Mesendoderm (in vitro differentiated cells): ENCODE data around the gene RNF5.
A peak's percentile ranks its signal among the peaks of the same experiment; 100 is the strongest.
"Not testable (repeated sequence)": the region's sequence is repeated elsewhere in the genome, so short reads cannot be mapped to it uniquely, and the experiment has no call there.

Experiments
- DNase-seq: peaks from one replicate; pipeline ENCODE4 v3.0.0; 2013
- H2AK5ac ChIP-seq: 2 replicates; pipeline ENCODE4 v1.6.1; 2013; ENCODE audit warnings: low read length, inconsistent platforms
- H2BK120ac ChIP-seq: 2 replicates; pipeline ENCODE4 v1.6.1; 2013; ENCODE audit warnings: low read depth, mild to moderate bottlenecking, low read length, moderate library complexity, mixed read lengths
- H2BK15ac ChIP-seq: replicated peaks from 2 replicates; pipeline ENCODE4 v1.6.1; 2013; ENCODE audit warnings: low read depth, mild to moderate bottlenecking, moderate library complexity
- H2BK5ac ChIP-seq: 2 replicates; pipeline ENCODE4 v1.6.1; 2013; ENCODE audit warnings: low read length, inconsistent platforms
- H3K18ac ChIP-seq: 2 replicates; pipeline ENCODE4 v1.6.1; 2013; ENCODE audit warnings: mild to moderate bottlenecking, low read length, mixed read lengths
- H3K23ac ChIP-seq: one replicate; pipeline ENCODE4 v1.6.1; 2013; ENCODE audit warnings: low read length
- H3K27ac ChIP-seq: 2 replicates; pipeline ENCODE4 v1.5.1; 2013; ENCODE audit warnings: low read depth, mild to moderate bottlenecking, inconsistent platforms, low read length, moderate library complexity
- H3K27me3 ChIP-seq: 2 replicates; pipeline ENCODE4 v1.6.1; 2013; ENCODE audit warnings: low read length, control low read depth, mild to moderate bottlenecking, inconsistent platforms; ENCODE audit not compliant: insufficient read depth, poor library complexity
- H3K36me3 ChIP-seq: 2 replicates; pipeline ENCODE4 v1.6.1; 2013; ENCODE audit warnings: low read length, inconsistent platforms; ENCODE audit not compliant: control insufficient read depth, insufficient read depth
- H3K4ac ChIP-seq: one replicate; pipeline ENCODE4 v1.6.1; 2013; ENCODE audit warnings: low read depth, mild to moderate bottlenecking, low read length, moderate library complexity
- H3K4me1 ChIP-seq: 2 replicates; pipeline ENCODE4 v1.6.1; 2013; ENCODE audit warnings: low read depth, low read length, inconsistent platforms; ENCODE audit not compliant: control insufficient read depth
- H3K4me2 ChIP-seq: 2 replicates; pipeline ENCODE4 v1.6.1; 2013; ENCODE audit warnings: low read length
- H3K4me3 ChIP-seq: 2 replicates; pipeline ENCODE4 v1.5.1; 2013; ENCODE audit warnings: mild to moderate bottlenecking, low read length
- H3K56ac ChIP-seq: one replicate; pipeline ENCODE4 v1.6.1; 2013; ENCODE audit warnings: low read length
- H3K79me1 ChIP-seq: 2 replicates; pipeline ENCODE4 v1.6.1; 2013; ENCODE audit warnings: low read length, inconsistent platforms
- H3K79me2 ChIP-seq: 2 replicates; pipeline ENCODE4 v1.6.1; 2013; ENCODE audit warnings: mild to moderate bottlenecking, low read length; ENCODE audit not compliant: control insufficient read depth, insufficient read depth
- H3K9ac ChIP-seq: 2 replicates; pipeline ENCODE4 v1.6.1; 2013; ENCODE audit warnings: low read length, inconsistent platforms
- H4K5ac ChIP-seq: one replicate; pipeline ENCODE4 v1.6.1; 2013; ENCODE audit warnings: low read length
- H4K8ac ChIP-seq: one replicate; pipeline ENCODE4 v1.6.1; 2013; ENCODE audit warnings: low read depth, mild to moderate bottlenecking, control low read depth, low read length, moderate library complexity
- WGBS: extraction: QIAGEN DNeasy Blood & Tissue Kit; methylation state at CpG from one replicate; pipeline ENCODE4 v1.1.7; 2013; ENCODE audit warnings: low lambda C conversion rate, missing lambda C conversion rate; ENCODE audit not compliant: insufficient coverage; ENCODE audit errors: extremely low coverage; 5-methylcytosine and 5-hydroxymethylcytosine counted together

RNF5 gene

GRCh38 chr6:32133786-32134185 lies 44.4 kb upstream of the RNF5 start:
- Histone ChIP-seq H3K56ac (no peak overlapping the region), H2BK15ac (no peak overlapping the region), H3K79me2 (peaks cover 4% of the 10 kb centered on the region), H2BK5ac (no peak overlapping the region), H3K36me3 (no peaks in the 10 kb centered on the region), H3K79me1 (peaks cover 7% of the 10 kb centered on the region), H3K4me3 (no peak overlapping the region), H4K5ac (no peak overlapping the region), H3K4me2 (no peak overlapping the region), H4K8ac (no peak overlapping the region), H3K4ac (no peak overlapping the region), H3K18ac (no peak overlapping the region), H3K27ac (no peak overlapping the region), H3K4me1 (peaks cover 5% of the 10 kb centered on the region), H3K9ac (no peak overlapping the region), H2AK5ac (no peak overlapping the region), H3K23ac (no peak overlapping the region), H3K27me3 (no peaks in the 10 kb centered on the region), H2BK120ac (no peak overlapping the region)
- DNase-seq, result no peak
- no CpG with 5 or more reads among the region's 4 CpGs for WGBS

- no peaks in the 10 kb centered on the region for H3K79me1 ChIP-seq
- H3K18ac ChIP-seq, result no peak overlapping the region
- H2BK15ac ChIP-seq, result no peak overlapping the region
- H2AK5ac ChIP-seq, result no peak overlapping the region
- H2BK120ac ChIP-seq, result no peak overlapping the region
- no peak overlapping the region for H4K5ac ChIP-seq
- H3K36me3 ChIP-seq, result no peaks in the 10 kb centered on the region
- H3K4ac ChIP-seq, result no peak overlapping the region
- no peaks in the 10 kb centered on the region for H3K27me3 ChIP-seq
- H3K9ac ChIP-seq, result no peak overlapping the region
- DNase-seq, result no peak
- H3K4me2 ChIP-seq, result no peak overlapping the region
- no peak overlapping the region for H3K4me3 ChIP-seq
- no peak overlapping the region for H2BK5ac ChIP-seq
- H3K56ac ChIP-seq, result no peak overlapping the region
- H4K8ac ChIP-seq, result no peak overlapping the region
- H3K27ac ChIP-seq, result no peak overlapping the region
- H3K4me1 ChIP-seq, result no peaks in the 10 kb centered on the region
- H3K79me2 ChIP-seq, result no peaks in the 10 kb centered on the region
- H3K23ac ChIP-seq, result no peak overlapping the region
Measured at GRCh38 chr6:32137454-32137853, 40.8 kb upstream of the RNF5 start.

- H3K79me2 ChIP-seq, result no peaks in the 10 kb centered on the region
- DNase-seq, result no peak
- no peak overlapping the region for H3K56ac ChIP-seq
- H3K9ac ChIP-seq, result no peak overlapping the region
- H4K8ac ChIP-seq, result no peak overlapping the region
- H3K4me2 ChIP-seq, result no peak overlapping the region
- no peak overlapping the region for H2AK5ac ChIP-seq
- no peak overlapping the region for H3K4ac ChIP-seq
- H3K4me1 ChIP-seq, result no peaks in the 10 kb centered on the region
- no peak overlapping the region for H2BK120ac ChIP-seq
- no peak overlapping the region for H4K5ac ChIP-seq
- H2BK15ac ChIP-seq, result no peak overlapping the region
- H3K79me1 ChIP-seq, result no peaks in the 10 kb centered on the region
- no peak overlapping the region for H3K4me3 ChIP-seq
- no peak overlapping the region for H3K27ac ChIP-seq
- H3K36me3 ChIP-seq, result no peaks in the 10 kb centered on the region
- no CpG with 5 or more reads among the region's 5 CpGs for WGBS
- H3K18ac ChIP-seq, result no peak overlapping the region
- H3K23ac ChIP-seq, result no peak overlapping the region
- no peak overlapping the region for H2BK5ac ChIP-seq
- no peaks in the 10 kb centered on the region for H3K27me3 ChIP-seq
Measured at GRCh38 chr6:32139590-32139989, 38.6 kb upstream of the RNF5 start.

- no peaks in the 10 kb centered on the region for H3K27me3 ChIP-seq
- no peaks in the 10 kb centered on the region for H3K79me2 ChIP-seq
- no peaks in the 10 kb centered on the region for H3K79me1 ChIP-seq
- no peak overlapping the region for H3K4me2 ChIP-seq
- no peak overlapping the region for H3K27ac ChIP-seq
- H4K5ac ChIP-seq, result no peak overlapping the region
- DNase-seq, result no peak
- no peak overlapping the region for H3K56ac ChIP-seq
- no peak overlapping the region for H2BK120ac ChIP-seq
- H2BK15ac ChIP-seq, result no peak overlapping the region
- no peak overlapping the region for H2AK5ac ChIP-seq
- WGBS, result no CpG with 5 or more reads among the region's 5 CpGs
- H2BK5ac ChIP-seq, result no peak overlapping the region
- no peak overlapping the region for H3K4me3 ChIP-seq
- H3K4ac ChIP-seq, result no peak overlapping the region
- no peaks in the 10 kb centered on the region for H3K4me1 ChIP-seq
- H3K18ac ChIP-seq, result no peak overlapping the region
- no peaks in the 10 kb centered on the region for H3K36me3 ChIP-seq
- no peak overlapping the region for H4K8ac ChIP-seq
- H3K23ac ChIP-seq, result no peak overlapping the region
- no peak overlapping the region for H3K9ac ChIP-seq
Measured at GRCh38 chr6:32140420-32141046, 37.7 kb upstream of the RNF5 start.

GRCh38 chr6:32144238-32144637 lies 34.0 kb upstream of the RNF5 start:
- H3K9ac ChIP-seq, H3K79me1 ChIP-seq, H3K79me2 ChIP-seq, H3K56ac ChIP-seq, H3K27me3 ChIP-seq, H3K4me2 ChIP-seq, DNase-seq, H3K4me3 ChIP-seq, H2BK120ac ChIP-seq, H3K18ac ChIP-seq, H4K8ac ChIP-seq, H4K5ac ChIP-seq, H3K27ac ChIP-seq, H3K4me1 ChIP-seq, H3K23ac ChIP-seq, H3K36me3 ChIP-seq, H2BK15ac ChIP-seq, H2BK5ac ChIP-seq, H2AK5ac ChIP-seq, H3K4ac ChIP-seq: not testable (repeated sequence)
- no CpG with 5 or more reads among the region's 7 CpGs for WGBS

GRCh38 chr6:32146287-32146686 lies 31.9 kb upstream of the RNF5 start:
- no peak overlapping the region for H3K4me3 ChIP-seq
- no peak overlapping the region for H3K4me2 ChIP-seq
- H3K56ac ChIP-seq, result peak overlapping the region; percentile 45
- no peaks in the 10 kb centered on the region for H3K36me3 ChIP-seq
- H2BK120ac ChIP-seq, result no peak overlapping the region
- no peaks in the 10 kb centered on the region for H3K27me3 ChIP-seq
- H3K79me1 ChIP-seq, result no peaks in the 10 kb centered on the region
- H4K5ac ChIP-seq, result no peak overlapping the region
- H3K18ac ChIP-seq, result peak overlapping the region; percentile 32
- DNase-seq, result peak; percentile 45
- H3K4ac ChIP-seq, result peak overlapping the region; percentile 24
- no peak overlapping the region for H2BK15ac ChIP-seq
- WGBS, result no CpG with 5 or more reads among the region's 1 CpG
- peak overlapping the region; percentile 35 for H3K9ac ChIP-seq
- H2AK5ac ChIP-seq, result no peak overlapping the region
- H3K23ac ChIP-seq, result no peak overlapping the region
- no peak overlapping the region for H3K27ac ChIP-seq
- no peak overlapping the region for H4K8ac ChIP-seq
- peaks cover 13% of the 10 kb centered on the region for H3K4me1 ChIP-seq
- H3K79me2 ChIP-seq, result no peaks in the 10 kb centered on the region
- no peak overlapping the region for H2BK5ac ChIP-seq
